Uterus (tissue), 4 donors: Measurements from ENCODE around the gene HDGFL2. TPM values are rescaled to one million over a fixed set of nuclear protein-coding genes. Genes with fewer than 3 reads are reported as not detected.

ENCODE experiments used
- DNase-seq, 2 donors: peaks; one replicate each; pipeline ENCODE4 v3.0.0-alpha.2; 2019 to 2020
- H3K27ac ChIP-seq, 2 donors: fragments of 200-600 bp; sonication (generic); 1 replicate in 1 of 2; 2 replicates in 1 of 2; pipeline ENCODE4 v1.5.1; 2016 to 2018
- H3K27me3 ChIP-seq, 2 donors: fragments of 200-600 bp; sonication (generic); one replicate each; pipeline ENCODE4 v1.5.1; 2018 to 2019; ENCODE audit warnings: control low read depth in 1 of 2
- H3K36me3 ChIP-seq, 2 donors: fragments of 200-600 bp; sonication (generic); one replicate each; pipeline ENCODE4 v1.5.1; 2019; ENCODE audit warnings: control low read depth in 1 of 2
- H3K4me1 ChIP-seq, 2 donors: fragments of 200-600 bp; sonication (generic); one replicate each; pipeline ENCODE4 v1.5.1; 2018 to 2019; ENCODE audit warnings: control low read depth in 1 of 2
- H3K4me3 ChIP-seq, 2 donors: fragments of 200-600 bp; sonication (generic); 1 replicate in 1 of 2; 2 replicates in 1 of 2; pipeline ENCODE4 v1.5.1; 2018 to 2019; ENCODE audit warnings: mild to moderate bottlenecking in 1 of 2
- H3K9me3 ChIP-seq, 2 donors: fragments of 200-600 bp; sonication (generic); one replicate each; pipeline ENCODE4 v1.5.1; 2019; ENCODE audit warnings: control low read depth in 1 of 2
- CTCF ChIP-seq, 4 experiments: fragments of 200-600 bp in 2 of 4; fragments of 450-650 bp in 2 of 4; sonication (generic) in 2 of 4; IDR thresholded peaks; one replicate each; pipeline ENCODE4 v1.5.1; 2016 to 2019; ENCODE audit warnings: antibody characterized with exemption in 4 of 4, mild to moderate bottlenecking in 2 of 4, moderate library complexity in 1 of 4
- POLR2A ChIP-seq, 2 donors: fragments of 450-650 bp; IDR thresholded peaks; one replicate each; pipeline ENCODE4 v1.6.1; 2016; ENCODE audit warnings: antibody characterized with exemption in 2 of 2, mild to moderate bottlenecking in 1 of 2, moderate library complexity in 1 of 2
- intact Hi-C: fragments of 100-400 bp; cut with DNase I; formaldehyde crosslinking; loops from one replicate; pipeline ENCODE4 v1.15.1; 2023; ENCODE audit warnings: low total_unique reads
- total RNA-seq, 4 donors: library from RNA; depleted of rRNA in 3 of 4; stranded (reverse); fragments of >200 nt in 3 of 4; gene quantifications; one replicate each; pipeline versions ENCODE4 v1.1.0 to v1.2.4, GENCODE V29; 2014 to 2023
- donor health status: DM: yes; HTN: yes; CAD: no.

HDGFL2 gene
- total RNA-seq, 4 donors from 2014 or later = 8.5 to 65.8 (median 34.8) TPM

DNA sequence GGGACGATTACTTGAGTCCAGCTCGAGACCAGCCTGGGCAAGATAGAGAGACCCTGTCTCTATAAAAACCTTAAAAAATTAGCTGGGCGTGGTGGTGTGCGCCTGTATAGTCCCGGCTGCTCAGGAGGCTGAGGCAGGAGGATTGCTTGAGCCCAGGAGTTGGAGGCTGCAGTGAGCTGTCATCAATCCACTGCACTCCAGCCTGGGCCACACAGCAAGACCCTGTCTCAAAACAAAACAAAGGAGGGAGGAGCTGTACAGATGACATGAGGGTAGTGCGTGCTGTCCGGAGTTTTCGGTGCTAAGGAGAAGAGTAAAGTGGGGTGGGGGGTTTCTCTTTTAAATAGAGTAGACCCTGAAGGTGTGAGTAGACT is 22.6 kb downstream of the HDGFL2 start:
- TF ChIP-seq CTCF (IDR thresholded peaks at IDR 0.05) (no peak), POLR2A (IDR thresholded peaks at IDR 0.05) (no peak)
- Histone ChIP-seq H3K4me1 (no peaks in the 10 kb centered on the region), H3K36me3 (no peaks in the 10 kb centered on the region), H3K9me3 (no peaks in the 10 kb centered on the region), H3K27ac (no peak overlapping the region), H3K4me3 (no peak overlapping the region), H3K27me3 (no peaks in the 10 kb centered on the region)
- DNase-seq = no peak
- intact Hi-C loops = no loop called here

GRCh38 chr19:4495471-4495870 is 23.4 kb downstream of the HDGFL2 start:
- no peak overlapping the region for H3K27ac ChIP-seq
- DNase-seq = no peak
- intact Hi-C loops = no loop called here
- no peaks in the 10 kb centered on the region for H3K36me3 ChIP-seq
- H3K27me3 ChIP-seq = no peaks in the 10 kb centered on the region
- no peak for TF ChIP-seq CTCF (IDR thresholded peaks at IDR 0.05)
- H3K4me3 ChIP-seq = no peak overlapping the region
- no peaks in the 10 kb centered on the region for H3K4me1 ChIP-seq
- H3K9me3 ChIP-seq = no peaks in the 10 kb centered on the region

GRCh38 chr19:4496304-4496703 is 24.2 kb downstream of the HDGFL2 start:
- TF ChIP-seq POLR2A (IDR thresholded peaks at IDR 0.05) (no peak), CTCF (IDR thresholded peaks at IDR 0.05) (no peak)
- H3K27me3 ChIP-seq = no peaks in the 10 kb centered on the region
- no peaks in the 10 kb centered on the region for H3K9me3 ChIP-seq
- no peak overlapping the region for H3K4me3 ChIP-seq
- DNase-seq = no peak
- H3K27ac ChIP-seq = no peak overlapping the region
- H3K36me3 ChIP-seq = no peaks in the 10 kb centered on the region
- intact Hi-C loops = no loop called here
- no peaks in the 10 kb centered on the region for H3K4me1 ChIP-seq

DNA sequence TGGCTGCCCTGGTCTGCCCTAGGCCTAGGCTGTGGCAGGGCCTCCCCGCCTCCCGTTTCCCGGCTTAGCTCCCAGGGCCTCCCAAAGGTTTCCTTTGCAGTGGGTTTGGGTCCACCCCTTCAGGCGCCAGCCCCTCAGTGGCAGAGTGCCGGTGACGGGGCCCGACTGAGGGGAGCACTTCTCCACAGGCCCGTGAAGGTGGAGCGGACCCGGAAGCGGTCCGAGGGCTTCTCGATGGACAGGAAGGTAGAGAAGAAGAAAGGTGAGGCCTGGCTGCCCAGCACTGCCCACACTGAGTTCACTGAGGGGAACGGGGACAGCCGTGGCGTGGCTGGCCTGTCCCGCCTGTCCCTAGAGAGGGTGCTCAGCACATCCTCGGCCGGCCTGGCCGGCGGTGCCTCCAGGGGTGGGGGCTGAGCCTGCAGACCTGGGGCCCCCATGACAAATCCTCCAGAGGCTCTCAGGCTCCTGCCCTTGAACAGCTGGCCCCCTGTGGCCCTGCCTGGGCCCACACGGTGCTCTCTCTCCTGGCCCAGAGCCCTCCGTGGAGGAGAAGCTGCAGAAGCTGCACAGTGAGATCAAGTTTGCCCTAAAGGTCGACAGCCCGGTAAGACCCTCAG is 25.8 kb downstream of the HDGFL2 start:
- no peak for DNase-seq
- TF ChIP-seq CTCF (IDR thresholded peaks at IDR 0.05) = no peak
- TF ChIP-seq POLR2A (IDR thresholded peaks at IDR 0.05) = no peak
- Histone ChIP-seq H3K9me3 (no peaks in the 10 kb centered on the region), H3K27me3 (no peaks in the 10 kb centered on the region), H3K4me1 (no peaks in the 10 kb centered on the region), H3K27ac (no peak overlapping the region), H3K4me3 (no peak overlapping the region), H3K36me3 (no peaks in the 10 kb centered on the region)
- intact Hi-C loops = no loop called here

GRCh38 chr19:4498694-4499093 is 26.6 kb downstream of the HDGFL2 start:
- no peaks in the 10 kb centered on the region for H3K4me1 ChIP-seq
- H3K27me3 ChIP-seq = no peaks in the 10 kb centered on the region
- H3K36me3 ChIP-seq = no peaks in the 10 kb centered on the region
- no peaks in the 10 kb centered on the region for H3K9me3 ChIP-seq
- H3K4me3 ChIP-seq = no peak overlapping the region
- no peak for DNase-seq
- intact Hi-C loops = no loop called here
- no peak for TF ChIP-seq CTCF (IDR thresholded peaks at IDR 0.05)
- TF ChIP-seq POLR2A (IDR thresholded peaks at IDR 0.05) = no peak
- H3K27ac ChIP-seq = no peak overlapping the region
